ENCODE data around the gene APOB.

Gene APOB

DNA sequence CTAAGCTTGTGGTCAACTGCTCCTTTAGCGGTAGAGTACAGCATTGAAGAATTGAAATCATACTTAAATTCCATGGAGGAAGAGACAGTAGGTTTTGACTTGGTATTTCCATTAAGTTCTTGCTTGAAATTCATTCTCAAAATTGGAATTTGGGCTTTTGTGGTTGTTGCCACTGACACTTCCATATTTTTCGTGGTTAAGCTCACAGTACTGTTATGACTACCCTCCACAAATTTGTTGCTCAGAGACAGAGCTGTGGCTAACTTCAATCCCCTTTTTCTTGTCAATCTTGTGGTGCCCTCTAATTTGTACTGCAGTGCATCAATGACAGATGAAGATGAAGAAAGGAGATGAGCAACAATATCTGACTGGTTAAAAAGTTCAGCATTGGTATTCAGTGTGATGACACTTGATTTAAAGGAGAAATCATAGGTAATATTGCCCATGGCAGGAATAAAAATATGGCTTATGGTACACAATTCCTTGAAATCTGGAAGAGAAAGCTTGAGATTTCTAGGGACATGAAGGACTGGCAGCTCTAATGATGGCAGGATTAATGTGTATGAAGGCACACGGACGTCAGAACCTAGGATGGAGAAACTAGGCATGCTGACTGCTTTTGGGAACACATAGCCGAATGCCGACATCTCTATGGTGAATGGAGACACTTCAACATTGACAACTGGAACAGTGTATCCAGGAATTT is 37.3 kb downstream of the APOB start:
- DNase-seq (ENCODE audit: extremely low read depth in 1 of 2, low read depth in 1 of 2) = no peak

GRCh38 chr2:21005700-21006422 is 38.0 kb downstream of the APOB start:
- no peak for DNase-seq (ENCODE audit: extremely low read depth in 1 of 2, low read depth in 1 of 2)

DNA sequence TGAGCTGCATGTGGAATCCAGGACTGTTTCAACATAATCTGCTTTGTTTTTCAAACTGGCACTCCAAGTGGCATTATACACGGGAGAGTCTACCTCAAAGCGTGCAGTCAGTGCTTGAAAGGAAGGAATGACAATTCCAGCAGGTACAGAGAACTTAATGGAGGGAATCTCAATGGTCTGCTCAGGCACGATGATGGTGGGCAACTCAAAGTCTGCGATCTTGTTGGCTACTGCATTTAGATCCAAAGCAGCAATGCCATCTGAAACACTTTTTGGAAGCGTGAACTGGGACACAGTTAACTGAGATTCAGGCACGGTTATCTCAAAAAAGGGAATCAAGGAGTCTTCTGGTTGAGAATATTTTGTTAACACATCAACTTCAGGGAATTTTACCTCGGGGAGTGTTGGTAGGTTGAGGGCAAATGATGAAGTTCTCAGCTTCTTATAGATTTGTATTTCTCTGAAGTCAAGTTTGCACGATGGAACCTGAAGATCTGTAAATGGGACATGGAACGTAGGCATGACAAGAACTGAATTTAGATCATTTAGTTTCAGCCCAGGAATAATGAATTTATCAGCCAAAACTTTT is 38.7 kb downstream of the APOB start:
- no peak for DNase-seq (ENCODE audit: extremely low read depth in 1 of 2, low read depth in 1 of 2)

- no peak for DNase-seq (ENCODE audit: extremely low read depth in 1 of 2, low read depth in 1 of 2)
These were observed 39.7 kb downstream of the APOB start for GRCh38 chr2:21004181-21004572.

- DNase-seq (ENCODE audit: extremely low read depth in 1 of 2, low read depth in 1 of 2) = no peak
These were observed 40.2 kb downstream of the APOB start for GRCh38 chr2:21003572-21004180.

DNA sequence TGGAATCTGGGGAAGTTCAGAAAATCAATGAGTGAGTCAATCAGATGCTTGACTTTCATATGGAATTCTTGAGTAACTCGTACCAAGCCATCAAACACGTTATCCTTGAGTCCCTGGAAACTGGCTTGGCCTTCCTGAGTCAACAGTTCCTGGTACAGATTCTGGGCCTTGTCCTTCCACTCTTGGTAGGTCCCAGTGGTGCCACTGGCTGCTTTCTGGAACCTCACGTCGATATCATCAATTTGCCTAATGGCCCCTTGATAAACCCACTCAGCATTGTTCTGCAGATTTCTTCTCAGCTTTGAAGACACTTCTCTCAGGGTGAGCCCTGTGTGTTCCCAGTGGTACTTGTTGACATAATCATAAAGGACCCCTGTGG is 41.1 kb downstream of the APOB start:
- no peak for DNase-seq (ENCODE audit: extremely low read depth in 1 of 2, low read depth in 1 of 2)

- no peak for DNase-seq (ENCODE audit: extremely low read depth in 1 of 2, low read depth in 1 of 2)
These were observed 41.7 kb downstream of the APOB start for GRCh38 chr2:21001988-21002813.

DNA sequence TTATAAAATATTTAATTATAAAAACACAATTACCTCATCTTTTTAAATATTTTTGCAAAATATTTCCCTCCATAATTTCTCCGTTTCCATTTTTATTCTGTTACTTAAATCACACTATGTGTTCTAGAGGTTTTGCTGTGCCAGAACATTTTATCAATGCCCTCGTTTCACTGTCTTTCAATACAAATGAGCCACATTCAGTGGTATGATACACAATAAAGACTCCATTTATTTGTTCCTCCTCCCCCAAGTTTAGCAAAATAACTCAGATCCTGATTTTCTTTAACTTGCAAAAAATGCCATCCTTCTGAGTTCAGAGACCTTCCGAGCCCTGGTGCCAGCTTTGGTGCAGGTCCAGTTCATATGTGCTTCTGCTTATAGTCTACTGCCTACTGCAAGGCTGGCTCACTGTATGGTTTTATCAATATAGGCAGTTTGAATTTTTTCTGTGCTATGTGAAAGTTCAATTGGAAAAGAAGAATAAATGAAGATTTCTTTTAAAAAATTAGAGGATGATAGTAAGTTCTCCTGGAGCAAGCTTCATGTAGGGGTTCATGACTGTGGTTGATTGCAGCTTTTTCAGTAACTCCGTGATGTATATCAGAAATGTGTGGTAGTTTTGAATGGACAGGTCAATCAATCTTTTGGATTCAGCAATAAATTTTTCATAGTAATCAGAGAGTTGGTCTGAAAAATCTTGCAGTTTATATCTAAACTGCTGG is 42.5 kb downstream of the APOB start:
- no peak for DNase-seq (ENCODE audit: extremely low read depth in 1 of 2, low read depth in 1 of 2)

DNA sequence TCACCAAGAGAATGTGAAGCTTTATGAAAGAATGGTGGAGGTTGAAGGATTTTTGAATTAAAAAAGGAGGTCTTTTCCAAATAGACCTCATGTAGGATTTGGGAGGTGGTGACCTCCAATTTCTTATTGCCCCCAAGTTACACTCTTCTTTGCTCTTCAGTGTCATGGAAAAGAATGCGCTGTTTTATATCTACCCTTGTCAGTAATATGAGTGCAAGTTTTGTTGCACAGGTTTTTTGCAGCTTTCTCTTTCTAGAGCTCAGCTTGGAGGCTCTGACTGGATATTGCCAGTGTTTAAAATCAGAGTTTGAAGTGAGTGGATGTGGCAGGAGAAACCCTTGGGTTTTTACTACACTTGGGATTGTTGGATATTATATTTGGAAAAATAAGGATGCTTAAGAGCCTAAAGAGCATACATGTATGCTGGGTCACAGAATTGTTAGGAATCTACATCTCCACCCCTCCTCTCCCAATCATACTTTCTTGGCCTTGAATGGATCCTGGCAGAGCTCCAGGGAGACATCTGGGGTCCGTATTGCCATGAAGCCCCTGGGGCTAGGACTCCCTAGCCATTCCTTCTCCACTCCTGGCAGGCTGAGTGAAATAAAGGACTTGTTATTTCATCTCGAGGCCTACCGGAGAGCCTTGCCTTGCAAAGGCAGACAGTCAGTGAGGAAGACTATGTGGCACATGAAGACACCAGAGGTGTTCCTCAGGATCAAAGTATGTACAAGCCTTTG is 43.8 kb downstream of the APOB start:
- no peak for DNase-seq (ENCODE audit: extremely low read depth in 1 of 2, low read depth in 1 of 2)

DNA sequence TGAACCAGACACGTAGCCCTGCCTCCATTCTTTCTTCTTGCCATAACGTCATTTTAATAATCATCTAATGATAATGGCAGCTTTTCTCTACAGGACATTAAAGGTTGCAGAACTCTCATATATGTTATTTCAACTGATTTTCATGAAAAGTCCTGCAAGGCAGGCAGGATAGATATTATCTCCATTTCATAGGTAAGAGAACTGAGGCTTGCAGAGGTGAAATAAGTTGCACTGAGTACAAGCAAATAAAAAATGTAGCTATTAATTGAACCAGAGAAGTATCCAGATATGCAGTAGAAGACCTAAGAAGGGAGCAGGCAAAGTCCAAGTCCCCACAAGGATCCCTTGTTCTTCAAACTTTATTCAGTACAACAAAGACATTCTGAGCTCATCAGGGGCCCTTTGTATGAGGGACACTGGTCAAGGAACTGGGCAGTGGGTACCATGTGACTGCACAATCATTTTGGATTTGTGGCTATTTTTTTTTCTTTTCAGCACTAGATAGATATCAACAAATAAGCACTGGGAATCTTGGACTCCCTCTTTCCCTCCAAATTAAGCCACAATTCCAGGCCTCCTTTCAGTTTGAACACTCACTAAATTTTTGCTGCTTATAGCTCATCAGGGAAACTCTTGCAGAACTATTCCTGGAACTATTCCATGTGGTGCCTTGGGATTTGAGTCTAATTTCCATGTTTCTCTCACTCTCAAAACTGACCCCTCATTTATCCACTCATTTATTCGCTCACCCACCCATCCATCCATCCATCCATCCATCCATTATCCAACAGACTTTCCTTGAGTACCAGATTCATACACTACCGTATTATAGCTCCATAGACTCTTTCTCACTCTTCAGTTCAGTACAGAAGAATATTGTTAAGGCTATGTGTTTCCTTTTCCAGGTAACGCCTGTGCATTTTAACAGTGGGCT is 44.6 kb downstream of the APOB start:
- no peak for DNase-seq (ENCODE audit: extremely low read depth in 1 of 2, low read depth in 1 of 2)

- DNase-seq (ENCODE audit: extremely low read depth in 1 of 2, low read depth in 1 of 2) = no peak
These were observed 45.7 kb downstream of the APOB start for GRCh38 chr2:20997953-20998722.

DNA sequence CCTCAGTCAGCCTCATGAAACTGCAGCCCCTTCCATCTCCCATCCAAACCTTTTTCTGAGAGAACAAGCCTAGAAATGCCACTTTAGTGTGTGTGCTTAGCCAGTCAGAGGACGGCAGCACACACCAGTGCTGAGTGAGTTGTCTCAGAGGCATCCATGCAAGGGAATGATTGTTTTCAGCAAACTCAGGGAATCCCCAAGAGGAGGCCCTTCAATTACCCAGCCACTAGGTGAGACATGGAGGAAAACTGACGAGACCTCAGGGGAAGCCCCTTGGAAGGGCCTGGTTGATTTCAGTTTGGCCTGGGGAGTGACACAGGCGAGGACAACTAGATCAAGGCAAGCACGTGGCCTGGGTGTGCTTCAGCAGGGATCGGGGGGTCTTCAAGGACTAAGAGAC is 49.7 kb downstream of the APOB start:
- no peak for DNase-seq (ENCODE audit: extremely low read depth in 1 of 2, low read depth in 1 of 2)

- DNase-seq (ENCODE audit: extremely low read depth in 1 of 2, low read depth in 1 of 2) = no peak
These were observed 51.6 kb downstream of the APOB start for GRCh38 chr2:20992201-20992711.

DNA sequence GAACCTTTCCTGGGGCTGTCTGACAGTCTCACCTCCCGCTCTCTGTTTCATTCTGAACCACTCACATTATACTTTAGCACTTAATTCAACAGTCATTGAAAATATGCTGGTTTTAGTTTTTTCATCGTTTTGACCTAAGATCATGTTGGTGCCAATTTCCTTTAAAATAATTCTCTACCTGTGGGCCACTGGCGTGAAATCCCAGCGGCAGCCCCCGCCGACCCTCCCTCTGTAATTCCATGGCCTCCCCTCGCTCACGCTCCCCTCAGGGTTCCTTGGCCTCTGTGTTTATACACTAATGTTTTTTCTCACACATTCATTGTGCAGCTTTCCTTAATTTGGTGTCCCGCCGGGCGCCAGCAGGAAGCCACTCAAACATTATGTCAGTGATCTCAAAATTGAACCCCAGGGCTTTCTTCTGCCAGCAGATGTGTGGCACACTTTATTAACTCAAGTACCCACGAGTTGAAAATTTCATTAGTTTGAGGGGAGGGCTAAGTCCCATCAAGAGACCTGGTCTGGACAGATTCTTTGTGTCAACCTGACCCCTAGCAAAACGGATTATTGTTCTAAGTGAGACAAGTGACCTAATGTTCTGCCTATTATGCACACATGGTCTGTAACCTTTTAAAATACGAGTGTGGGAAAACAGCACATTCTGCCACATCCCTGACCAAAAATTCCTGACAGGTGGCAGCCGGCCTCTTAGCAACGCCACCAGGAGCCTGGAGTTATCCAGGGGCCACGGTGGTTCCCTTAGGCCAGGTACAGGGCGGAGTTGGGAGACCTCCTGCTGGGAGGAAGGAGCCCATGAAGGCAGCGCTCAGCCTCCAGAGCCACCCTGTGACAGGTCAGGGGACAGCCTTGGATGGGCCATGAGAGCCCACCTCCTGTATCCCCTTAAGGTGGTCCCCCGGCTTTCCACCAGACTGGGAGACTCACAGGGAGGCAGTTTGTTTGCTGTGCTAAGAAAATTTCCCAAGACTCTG is 53.1 kb downstream of the APOB start:
- no peak for DNase-seq (ENCODE audit: extremely low read depth in 1 of 2, low read depth in 1 of 2)

- DNase-seq (ENCODE audit: extremely low read depth in 1 of 2, low read depth in 1 of 2) = no peak
These were observed 54.5 kb downstream of the APOB start for GRCh38 chr2:20989404-20989803.

- no peak for DNase-seq (ENCODE audit: extremely low read depth in 1 of 2, low read depth in 1 of 2)
These were observed 55.0 kb downstream of the APOB start for GRCh38 chr2:20988905-20989304.

Measured in stimulated activated CD8-positive, alpha-beta memory T cell treated with anti-CD3 and anti-CD28 coated beads, Interleukin-7, amount 100 ng/mL, for 48 hours (primary cell).